ENCODE results near the gene INSC. TPM values are rescaled to one million over a fixed set of nuclear protein-coding genes. Genes with fewer than 3 reads are reported as not detected.

The INSC gene
- total RNA-seq, 2 donors from 2014 or later: 0.52 to 3.6 TPM

DNA sequence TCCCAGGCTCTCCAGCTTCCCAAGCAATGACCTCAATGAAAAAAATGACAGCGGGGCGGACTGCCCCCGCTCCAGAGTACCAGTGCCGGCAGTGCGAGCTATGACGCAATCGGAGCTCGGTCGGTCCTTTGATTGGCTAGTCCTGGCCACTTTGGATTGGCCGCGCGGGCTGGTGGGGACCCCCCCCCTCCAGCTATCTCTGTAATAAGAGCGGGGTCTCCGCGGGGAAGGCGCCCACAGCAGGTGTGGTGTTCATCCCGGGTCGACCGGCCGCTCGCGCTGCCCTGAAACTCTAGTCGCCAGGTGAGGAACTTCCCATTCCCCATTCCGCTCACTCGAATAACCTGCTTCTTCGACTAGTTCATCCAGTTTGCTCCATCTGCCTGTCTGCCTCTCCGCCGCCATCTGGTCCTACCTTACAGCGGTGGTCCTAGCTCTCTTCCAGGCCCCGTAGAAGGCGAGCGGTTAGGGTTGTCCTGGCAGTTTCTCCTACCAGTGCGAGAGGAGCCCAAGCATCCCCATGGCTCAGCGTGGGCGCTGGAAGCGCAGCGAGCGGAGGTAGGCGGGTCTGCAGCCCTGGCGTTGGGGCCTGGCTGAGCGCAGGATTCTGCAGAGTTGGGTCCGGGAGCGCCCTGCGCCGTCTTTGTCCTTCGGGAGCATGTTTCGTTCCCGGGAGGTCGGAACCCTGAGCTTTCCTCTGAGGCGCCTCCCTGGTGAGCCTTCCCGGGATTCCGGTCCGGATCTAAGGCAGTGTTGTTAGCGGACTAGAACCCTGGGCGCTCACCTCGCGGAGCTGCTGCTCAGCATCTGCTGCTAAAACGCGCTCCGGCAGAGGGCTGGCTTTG, 41.1 kb upstream of the INSC start, which contains the start of gene CALCB:
CALCB (plus strand) TSS at position 233 of the 845 bp plus-strand sequence. CDS start 1,126 bp downstream, outside the sequence.
- Histone ChIP-seq H3K36me3 (replicated peaks in 1 of 2; ENCODE audit: insufficient read depth in 1 of 2, low read depth in 2 of 2) (no peaks in the 10 kb centered on the region), H3K4me1 (peaks cover 23% of the 10 kb centered on the region), H3K9me3 (no peaks in the 10 kb centered on the region), H3K27ac (peak within 1 kb of the TSS in 1 of 4 donors; percentile 51), H3K27me3 (no peaks in the 10 kb centered on the region), H3K4me3 (peak within 1 kb of the TSS in 1 of 2 donors; percentile 10)
- WGBS, 2 donors: 3% methylated on average over 22 to 59 of the region's 60 CpGs
- DNase-seq (peak; percentile 33 to 53 (median 46)), ATAC-seq (peak; percentile 37)
- intact Hi-C loops (cut with DNase I): loop anchor here (10.0 kb wide), 3 partner anchors 99 to 289 kb away; partner anchors contain the start of gene CALCA
- TF ChIP-seq, protein P1, sequence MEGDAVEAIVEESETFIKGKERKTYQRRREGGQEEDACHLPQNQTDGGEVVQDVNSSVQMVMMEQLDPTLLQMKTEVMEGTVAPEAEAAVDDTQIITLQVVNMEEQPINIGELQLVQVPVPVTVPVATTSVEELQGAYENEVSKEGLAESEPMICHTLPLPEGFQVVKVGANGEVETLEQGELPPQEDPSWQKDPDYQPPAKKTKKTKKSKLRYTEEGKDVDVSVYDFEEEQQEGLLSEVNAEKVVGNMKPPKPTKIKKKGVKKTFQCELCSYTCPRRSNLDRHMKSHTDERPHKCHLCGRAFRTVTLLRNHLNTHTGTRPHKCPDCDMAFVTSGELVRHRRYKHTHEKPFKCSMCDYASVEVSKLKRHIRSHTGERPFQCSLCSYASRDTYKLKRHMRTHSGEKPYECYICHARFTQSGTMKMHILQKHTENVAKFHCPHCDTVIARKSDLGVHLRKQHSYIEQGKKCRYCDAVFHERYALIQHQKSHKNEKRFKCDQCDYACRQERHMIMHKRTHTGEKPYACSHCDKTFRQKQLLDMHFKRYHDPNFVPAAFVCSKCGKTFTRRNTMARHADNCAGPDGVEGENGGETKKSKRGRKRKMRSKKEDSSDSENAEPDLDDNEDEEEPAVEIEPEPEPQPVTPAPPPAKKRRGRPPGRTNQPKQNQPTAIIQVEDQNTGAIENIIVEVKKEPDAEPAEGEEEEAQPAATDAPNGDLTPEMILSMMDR (IDR thresholded peaks at IDR 0.05): no peak
- TF ChIP-seq POLR2A (IDR thresholded peaks at IDR 0.05): no peak

DNA sequence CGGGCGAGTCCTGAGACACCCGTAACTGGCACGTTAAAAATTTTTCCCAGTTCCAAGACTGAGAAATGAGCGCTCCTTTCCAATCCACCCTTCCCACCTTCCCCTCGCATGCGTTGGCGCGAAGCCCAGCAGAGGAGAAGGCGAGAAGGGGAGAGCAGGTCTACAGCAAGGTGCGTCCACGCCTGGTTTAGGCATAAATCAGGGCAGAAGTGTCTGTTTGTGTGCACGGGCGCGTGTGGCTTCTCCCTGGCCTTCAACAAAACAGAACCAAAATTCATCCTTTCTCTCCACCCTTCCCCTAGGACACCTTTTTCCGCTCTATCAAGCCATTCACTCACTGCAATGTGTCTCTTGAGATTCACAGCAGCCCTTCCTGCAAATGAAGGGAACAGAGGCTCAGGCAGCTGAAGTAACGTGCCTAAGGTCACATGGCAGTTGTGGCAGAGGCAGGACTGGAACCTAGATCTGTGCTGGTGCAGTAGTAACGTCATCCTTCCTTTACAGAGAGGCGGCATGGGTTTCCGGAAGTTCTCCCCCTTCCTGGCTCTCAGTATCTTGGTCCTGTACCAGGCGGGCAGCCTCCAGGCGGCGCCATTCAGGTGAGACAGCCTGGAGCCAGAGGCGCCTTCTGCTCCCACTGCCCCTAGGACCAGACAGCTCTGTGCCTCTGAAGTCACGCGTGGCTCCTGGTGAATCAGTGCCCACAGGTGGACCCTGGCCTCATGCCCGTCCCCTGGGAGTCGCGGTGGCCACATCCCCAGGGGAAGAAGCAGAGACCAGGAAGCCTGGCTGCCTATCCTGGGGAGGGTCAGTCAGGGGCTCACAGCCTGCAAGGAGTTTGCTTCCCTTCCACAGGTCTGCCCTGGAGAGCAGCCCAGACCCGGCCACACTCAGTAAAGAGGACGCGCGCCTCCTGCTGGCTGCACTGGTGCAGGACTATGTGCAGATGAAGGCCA, 40.2 kb upstream of the INSC start:
- WGBS, 2 donors: 4% methylated on average over 29 to 33 of the region's 33 CpGs
- H3K4me1 ChIP-seq: peaks cover 23% of the 10 kb centered on the region
- H3K27ac ChIP-seq: peak overlapping the region in 3 of 4 donors; percentile 41 to 54 (median 51)
- H3K36me3 ChIP-seq (replicated peaks in 1 of 2; ENCODE audit: insufficient read depth in 1 of 2, low read depth in 2 of 2): no peaks in the 10 kb centered on the region
- no peak overlapping the region for H3K4me3 ChIP-seq
- no peaks in the 10 kb centered on the region for H3K9me3 ChIP-seq
- TF ChIP-seq, protein P1 (IDR thresholded peaks at IDR 0.05): peak; percentile 67 to 87 (median 81)
- peak in 1 of 3 donors; percentile 29 for TF ChIP-seq POLR2A (IDR thresholded peaks at IDR 0.05)
- peak; percentile 93 to 98 (median 93) for DNase-seq
- intact Hi-C loops (cut with DNase I): loop anchor here (10.0 kb wide), 3 partner anchors 100 to 290 kb away; partner anchors contain the start of gene CALCA
- peak; percentile 91 for ATAC-seq
- no peaks in the 10 kb centered on the region for H3K27me3 ChIP-seq

DNA sequence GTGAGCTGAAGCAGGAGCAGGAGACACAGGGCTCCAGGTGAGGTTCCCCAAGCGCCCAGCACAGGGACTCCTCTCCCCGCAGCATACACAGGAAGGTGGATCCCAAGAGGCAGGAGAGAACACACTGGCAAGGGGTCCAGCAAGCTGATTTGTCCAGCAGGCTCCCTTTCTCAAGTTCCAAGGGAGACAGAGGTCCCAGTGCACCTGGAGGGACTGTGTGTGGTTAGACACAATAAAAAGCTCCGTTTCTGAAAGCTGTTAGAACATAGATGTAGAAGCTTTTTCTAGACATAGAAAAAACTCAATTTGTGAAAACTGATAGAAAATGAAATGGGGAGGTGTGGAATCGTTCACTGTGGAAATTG, 39.6 kb upstream of the INSC start:
- Histone ChIP-seq H3K27ac (no peak overlapping the region), H3K9me3 (no peaks in the 10 kb centered on the region), H3K36me3 (replicated peaks in 1 of 2; ENCODE audit: insufficient read depth in 1 of 2, low read depth in 2 of 2) (no peaks in the 10 kb centered on the region), H3K4me1 (peaks cover 23% of the 10 kb centered on the region), H3K27me3 (no peaks in the 10 kb centered on the region), H3K4me3 (no peak overlapping the region)
- WGBS, 2 donors: 31 to 33% methylated on average over 4 of the region's 4 CpGs
- ATAC-seq (no peak), DNase-seq (no peak)
- TF ChIP-seq POLR2A (IDR thresholded peaks at IDR 0.05): no peak
- TF ChIP-seq, protein P1 (IDR thresholded peaks at IDR 0.05): no peak
- intact Hi-C loops (cut with DNase I): loop anchor here (10.0 kb wide), 3 partner anchors 100 to 290 kb away; partner anchors contain the start of gene CALCA

DNA sequence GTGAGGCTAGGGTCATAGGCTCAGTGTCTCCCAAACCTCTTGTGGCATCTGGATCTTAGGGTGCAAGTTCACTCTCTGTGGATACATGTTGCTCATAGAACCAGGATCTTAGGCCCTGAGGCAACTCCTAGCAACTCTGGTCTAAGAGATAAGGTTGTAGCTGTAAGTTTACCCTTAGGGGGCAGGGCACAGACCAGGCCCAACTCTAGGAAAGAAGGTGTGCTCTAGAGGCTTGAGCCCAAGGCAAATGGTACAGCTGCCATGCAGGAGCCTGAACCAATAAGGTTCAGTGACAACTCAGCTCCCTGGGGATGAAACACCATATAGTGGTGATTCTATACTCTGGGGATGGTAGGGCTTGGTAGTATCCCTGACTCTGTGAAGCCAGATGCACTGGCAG, 23.5 kb upstream of the INSC start:
- Histone ChIP-seq H3K27ac (no peak overlapping the region), H3K27me3 (no peaks in the 10 kb centered on the region), H3K36me3 (replicated peaks in 1 of 2; ENCODE audit: insufficient read depth in 1 of 2, low read depth in 2 of 2) (no peaks in the 10 kb centered on the region), H3K9me3 (no peaks in the 10 kb centered on the region), H3K4me3 (no peak overlapping the region), H3K4me1 (no peaks in the 10 kb centered on the region)
- no peak for ATAC-seq
- TF ChIP-seq, protein P1 (IDR thresholded peaks at IDR 0.05): no peak
- no peak for TF ChIP-seq POLR2A (IDR thresholded peaks at IDR 0.05)
- DNase-seq: no peak
- intact Hi-C loops (cut with DNase I): no loop called here

All from body of pancreas (tissue), 4 donors.